ENCODE data around the gene TMEM106C. TPM values are rescaled to one million over a fixed set of nuclear protein-coding genes. Genes with fewer than 3 reads are reported as not detected.

Gene TMEM106C
- total and polyA plus RNA-seq, 9 of the 15 experiments (the other 6 are each of a cell fraction or from before 2014, with no cell fraction given) = 37.6 to 183 (median 57.2) TPM

- TF ChIP-seq, protein P1, sequence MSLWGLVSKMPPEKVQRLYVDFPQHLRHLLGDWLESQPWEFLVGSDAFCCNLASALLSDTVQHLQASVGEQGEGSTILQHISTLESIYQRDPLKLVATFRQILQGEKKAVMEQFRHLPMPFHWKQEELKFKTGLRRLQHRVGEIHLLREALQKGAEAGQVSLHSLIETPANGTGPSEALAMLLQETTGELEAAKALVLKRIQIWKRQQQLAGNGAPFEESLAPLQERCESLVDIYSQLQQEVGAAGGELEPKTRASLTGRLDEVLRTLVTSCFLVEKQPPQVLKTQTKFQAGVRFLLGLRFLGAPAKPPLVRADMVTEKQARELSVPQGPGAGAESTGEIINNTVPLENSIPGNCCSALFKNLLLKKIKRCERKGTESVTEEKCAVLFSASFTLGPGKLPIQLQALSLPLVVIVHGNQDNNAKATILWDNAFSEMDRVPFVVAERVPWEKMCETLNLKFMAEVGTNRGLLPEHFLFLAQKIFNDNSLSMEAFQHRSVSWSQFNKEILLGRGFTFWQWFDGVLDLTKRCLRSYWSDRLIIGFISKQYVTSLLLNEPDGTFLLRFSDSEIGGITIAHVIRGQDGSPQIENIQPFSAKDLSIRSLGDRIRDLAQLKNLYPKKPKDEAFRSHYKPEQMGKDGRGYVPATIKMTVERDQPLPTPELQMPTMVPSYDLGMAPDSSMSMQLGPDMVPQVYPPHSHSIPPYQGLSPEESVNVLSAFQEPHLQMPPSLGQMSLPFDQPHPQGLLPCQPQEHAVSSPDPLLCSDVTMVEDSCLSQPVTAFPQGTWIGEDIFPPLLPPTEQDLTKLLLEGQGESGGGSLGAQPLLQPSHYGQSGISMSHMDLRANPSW (CRISPR knock-in tag; IDR thresholded peaks at IDR 0.05) = no peak
- TF ChIP-seq ZBTB1 (CRISPR knock-in tag; IDR thresholded peaks at IDR 0.05; ENCODE audit: borderline replicate concordance, low read depth) (no peak), EHMT2 (IDR thresholded peaks at IDR 0.05) (no peak), PRMT5 (CRISPR knock-in tag; IDR thresholded peaks at IDR 0.05) (no peak), ATF4 (CRISPR knock-in tag; IDR thresholded peaks at IDR 0.05) (no peak), PHF8 (IDR thresholded peaks at IDR 0.05; ENCODE audit: borderline replicate concordance, low read length) (no peak), HIVEP1 (CRISPR knock-in tag; IDR thresholded peaks at IDR 0.05) (no peak)
- TF ChIP-seq, protein P2, sequence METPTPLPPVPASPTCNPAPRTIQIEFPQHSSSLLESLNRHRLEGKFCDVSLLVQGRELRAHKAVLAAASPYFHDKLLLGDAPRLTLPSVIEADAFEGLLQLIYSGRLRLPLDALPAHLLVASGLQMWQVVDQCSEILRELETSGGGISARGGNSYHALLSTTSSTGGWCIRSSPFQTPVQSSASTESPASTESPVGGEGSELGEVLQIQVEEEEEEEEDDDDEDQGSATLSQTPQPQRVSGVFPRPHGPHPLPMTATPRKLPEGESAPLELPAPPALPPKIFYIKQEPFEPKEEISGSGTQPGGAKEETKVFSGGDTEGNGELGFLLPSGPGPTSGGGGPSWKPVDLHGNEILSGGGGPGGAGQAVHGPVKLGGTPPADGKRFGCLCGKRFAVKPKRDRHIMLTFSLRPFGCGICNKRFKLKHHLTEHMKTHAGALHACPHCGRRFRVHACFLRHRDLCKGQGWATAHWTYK (CRISPR knock-in tag; IDR thresholded peaks at IDR 0.05) = no peak
Observed at GRCh38 chr12:47927346-47927745, 36.0 kb upstream of the TMEM106C start (continued).
